K562 (cell line): ENCODE data around the gene PDLIM7. TPM values are rescaled to one million over a fixed set of nuclear protein-coding genes. Genes with fewer than 3 reads are reported as not detected.

Experiments used
- CLOCK ChIP-seq: fragments of 250-450 bp; sonication (Bioruptor Pico); IDR thresholded peaks from 2 replicates; pipeline ENCODE4 v1.4.0; 2020; ENCODE audit warnings: mild to moderate bottlenecking, moderate library complexity, borderline replicate concordance
- E2F4 ChIP-seq: sonication (generic); formaldehyde crosslinking; IDR thresholded peaks from 2 replicates; pipeline ENCODE4 v1.8.0; 2022; ENCODE audit warnings: mild to moderate bottlenecking, low read depth, missing genetic modification reagents
- FOXP1 ChIP-seq: sonication (generic); formaldehyde crosslinking; IDR thresholded peaks from 2 replicates; pipeline ENCODE4 v1.8.0; 2022; ENCODE audit warnings: mild to moderate bottlenecking, missing genetic modification reagents
- KDM1A ChIP-seq, 2 experiments: fragments of 450-650 bp; IDR thresholded peaks; 2 replicates each; pipeline ENCODE4 v1.6.1; 2016; ENCODE audit warnings: mild to moderate bottlenecking in 2 of 2
- MEF2D ChIP-seq: conservative IDR thresholded peaks from 2 replicates; pipeline ENCODE4 v1.6.1; 2016; ENCODE audit warnings: low read depth, missing genetic modification characterization, missing compliant biosample characterization
- POLR3G ChIP-seq: IDR thresholded peaks from 2 replicates; pipeline ENCODE4 v1.6.1; 2011; ENCODE audit not compliant: insufficient read length, insufficient replicate concordance; ENCODE audit errors: extremely low read depth
- RAD21 ChIP-seq, 2 experiments: fragments of 250-450 bp in 1 of 2; fragments of 450-650 bp in 1 of 2; sonication (Bioruptor Pico) in 1 of 2; formaldehyde crosslinking in 1 of 2; IDR thresholded peaks in 1 of 2; conservative IDR thresholded peaks in 1 of 2; 2 replicates each; pipeline versions ENCODE4 v1.4.0 to v1.8.0; 2020 to 2022; ENCODE audit warnings: mild to moderate bottlenecking in 2 of 2, moderate library complexity in 1 of 2
- RBM14 ChIP-seq: fragments of 200-400 bp; formaldehyde crosslinking; IDR thresholded peaks from 2 replicates; pipeline ENCODE4 v1.6.1; 2018; ENCODE audit warnings: low read depth, mild to moderate bottlenecking, low read length, moderate library complexity, borderline replicate concordance; ENCODE audit not compliant: insufficient read depth
- SAP30 ChIP-seq: fragments of 200-600 bp; sonication (generic); IDR thresholded peaks from 2 replicates; pipeline ENCODE4 v1.6.1; 2012; ENCODE audit warnings: borderline replicate concordance, low read depth, mild to moderate bottlenecking, moderate library complexity, low read length, control low read depth, inconsistent platforms; ENCODE audit not compliant: insufficient read depth, poor library complexity, severe bottlenecking
- SIX5 ChIP-seq, 2 experiments: IDR thresholded peaks; 2 replicates each; pipeline ENCODE4 v1.6.1; 2011; ENCODE audit warnings: low read length in 2 of 2, borderline replicate concordance in 1 of 2, low read depth in 1 of 2, mild to moderate bottlenecking in 1 of 2, moderate library complexity in 1 of 2; ENCODE audit not compliant: insufficient read depth in 1 of 2
- TAF1 ChIP-seq: IDR thresholded peaks from 2 replicates; pipeline ENCODE4 v1.6.1; 2011; ENCODE audit warnings: mild to moderate bottlenecking, low read length, moderate library complexity; ENCODE audit not compliant: insufficient read depth, control insufficient read depth, severe bottlenecking; ENCODE audit errors: extremely low read depth
- TBL1XR1 ChIP-seq, 2 experiments: IDR thresholded peaks; 2 replicates each; pipeline ENCODE4 v1.6.1; 2012; ENCODE audit warnings: improper control_type of control experiment in 2 of 2, low read length in 2 of 2, mild to moderate bottlenecking in 1 of 2
- ZBTB33 ChIP-seq: sonication (generic); formaldehyde crosslinking; IDR thresholded peaks from 2 replicates; pipeline ENCODE4 v1.8.1; 2023; ENCODE audit warnings: mild to moderate bottlenecking, missing genetic modification reagents
- ZC3H11A ChIP-seq: IDR thresholded peaks from 2 replicates; pipeline ENCODE4 v1.6.1; 2012; ENCODE audit warnings: low read depth, low read length, improper control_type of control experiment
- ZNF280A ChIP-seq: fragments of 450-650 bp; IDR thresholded peaks from 2 replicates; pipeline ENCODE4 v1.6.1; 2018; ENCODE audit warnings: mild to moderate bottlenecking, low read depth; ENCODE audit not compliant: partially characterized antibody
- ZNF282 ChIP-seq: sonication (generic); formaldehyde crosslinking; IDR thresholded peaks from 2 replicates; pipeline ENCODE4 v1.8.1; 2023; ENCODE audit warnings: missing genetic modification reagents
- polyA plus RNA-seq, 8 experiments: library from polyadenylated mRNA; depleted of rRNA in 4 of 8; stranded (reverse) in 5 of 8; unstranded in 3 of 8; fragments of >200 nt; fragmentation: Nextera tagmentation in 2 of 8; fragmentation: Illumina TruSeq in 1 of 8; extraction: Ambion mirVana in 2 of 8; extraction: Trizol in 1 of 8; gene quantifications; 2 replicates each; pipeline versions ENCODE4 v1.2.1 to v1.2.3, GENCODE V29; 2011 to 2014; ENCODE audit warnings: inconsistent platforms in 1 of 8, missing spikeins in 1 of 8
- total RNA-seq, 7 experiments: library from RNA; depleted of rRNA in 6 of 7; stranded (reverse); fragments of >200 nt in 6 of 7; fragmentation: Illumina TruSeq in 2 of 7; extraction: Trizol in 2 of 7; gene quantifications; 2 replicates each; pipeline versions ENCODE4 v1.2.1 to v1.2.3, GENCODE V29; 2011 to 2021; ENCODE audit warnings: low replicate concordance in 1 of 7

PDLIM7 gene
- total and polyA plus RNA-seq, 9 of the 15 experiments (the other 6 are each of a cell fraction or from before 2014, with no cell fraction given): 2.1 to 124 (median 32.6) TPM

GRCh38 chr5:177516601-177517568, 19.5 kb upstream of the PDLIM7 start, which contains the start of gene DDX41 (continued):
- TF ChIP-seq ZBTB33 (CRISPR knock-in tag) (no peak), RBM14 (no peak), ZC3H11A (no peak), ZNF282 (CRISPR knock-in tag) (no peak; the same call in 1 of the 2 replicates), E2F4 (CRISPR knock-in tag) (peak; percentile 83), SIX5 (IDR thresholded peaks at IDR 0.05; ENCODE audit: borderline replicate concordance in 1 of 2, insufficient read depth in 1 of 2, low read depth in 1 of 2, low read length in 2 of 2) (no peak; a peak in 1 of 4 replicates), MEF2D (tag) (no peak), ZNF280A (no peak), KDM1A (IDR thresholded peaks at IDR 0.05) (no peak), CLOCK (CRISPR knock-in tag) (no peak), RAD21 (CRISPR knock-in tag; conservative IDR thresholded peaks at IDR 0.05 in 1 of 2, IDR thresholded peaks at IDR 0.05 in 1 of 2) (peak in 1 of 2 experiments; percentile 1; a peak in 1 of 4 replicates), TBL1XR1 (IDR thresholded peaks at IDR 0.05; ENCODE audit: low read length in 2 of 2) (no peak), TAF1 (peak; percentile 56), POLR3G (no peak), SAP30 (peak; percentile 73), FOXP1 (peak; percentile 18; the same call in 1 of the 2 replicates)
